ENCODE measurements around the gene CXXC5. TPM values are rescaled to one million over a fixed set of nuclear protein-coding genes. Genes with fewer than 3 reads are reported as not detected.

Gene CXXC5
- total and polyA plus RNA-seq, 9 of the 15 experiments (the other 6 are each of a cell fraction or from before 2014, with no cell fraction given), result 1.9 to 123 (median 45.8) TPM

DNA sequence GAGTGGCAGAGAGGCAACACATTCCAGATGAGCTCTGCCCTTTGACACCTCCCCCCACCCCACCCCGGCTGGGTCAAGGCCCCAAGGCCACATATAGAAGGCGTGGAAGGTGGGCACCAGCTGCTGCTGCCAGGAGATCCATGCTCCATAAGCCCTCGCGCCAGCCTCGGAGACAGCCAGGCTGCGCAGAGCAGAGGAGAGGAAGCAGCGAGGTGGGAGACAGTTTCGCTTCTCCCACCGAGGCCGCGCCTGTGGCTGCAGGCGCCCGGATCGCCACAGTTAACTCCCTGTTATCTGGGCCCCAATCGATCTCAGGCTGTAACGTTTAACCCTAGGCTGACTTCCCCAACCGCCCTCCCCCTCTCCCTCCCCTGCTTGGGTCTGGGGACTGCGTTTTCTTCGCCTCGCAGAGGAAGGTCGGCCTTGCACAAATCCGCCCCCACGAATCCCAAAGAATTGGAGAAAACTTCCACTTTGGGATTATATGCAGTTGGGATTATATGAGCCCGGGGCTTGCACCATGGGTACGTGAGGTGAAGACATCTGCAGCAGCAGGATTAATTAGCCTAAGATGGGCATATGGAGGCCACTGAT is 1.1 kb upstream of the CXXC5 start (continued):
- TF ChIP-seq, protein P1, sequence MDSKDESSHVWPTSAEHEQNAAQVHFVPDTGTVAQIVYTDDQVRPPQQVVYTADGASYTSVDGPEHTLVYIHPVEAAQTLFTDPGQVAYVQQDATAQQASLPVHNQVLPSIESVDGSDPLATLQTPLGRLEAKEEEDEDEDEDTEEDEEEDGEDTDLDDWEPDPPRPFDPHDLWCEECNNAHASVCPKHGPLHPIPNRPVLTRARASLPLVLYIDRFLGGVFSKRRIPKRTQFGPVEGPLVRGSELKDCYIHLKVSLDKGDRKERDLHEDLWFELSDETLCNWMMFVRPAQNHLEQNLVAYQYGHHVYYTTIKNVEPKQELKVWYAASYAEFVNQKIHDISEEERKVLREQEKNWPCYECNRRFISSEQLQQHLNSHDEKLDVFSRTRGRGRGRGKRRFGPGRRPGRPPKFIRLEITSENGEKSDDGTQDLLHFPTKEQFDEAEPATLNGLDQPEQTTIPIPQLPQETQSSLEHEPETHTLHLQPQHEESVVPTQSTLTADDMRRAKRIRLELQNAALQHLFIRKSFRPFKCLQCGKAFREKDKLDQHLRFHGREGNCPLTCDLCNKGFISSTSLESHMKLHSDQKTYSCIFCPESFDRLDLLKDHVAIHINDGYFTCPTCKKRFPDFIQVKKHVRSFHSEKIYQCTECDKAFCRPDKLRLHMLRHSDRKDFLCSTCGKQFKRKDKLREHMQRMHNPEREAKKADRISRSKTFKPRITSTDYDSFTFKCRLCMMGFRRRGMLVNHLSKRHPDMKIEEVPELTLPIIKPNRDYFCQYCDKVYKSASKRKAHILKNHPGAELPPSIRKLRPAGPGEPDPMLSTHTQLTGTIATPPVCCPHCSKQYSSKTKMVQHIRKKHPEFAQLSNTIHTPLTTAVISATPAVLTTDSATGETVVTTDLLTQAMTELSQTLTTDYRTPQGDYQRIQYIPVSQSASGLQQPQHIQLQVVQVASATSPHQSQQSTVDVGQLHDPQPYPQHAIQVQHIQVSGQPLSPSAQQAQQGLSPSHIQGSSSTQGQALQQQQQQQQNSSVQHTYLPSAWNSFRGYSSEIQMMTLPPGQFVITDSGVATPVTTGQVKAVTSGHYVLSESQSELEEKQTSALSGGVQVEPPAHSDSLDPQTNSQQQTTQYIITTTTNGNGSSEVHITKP (IDR thresholded peaks at IDR 0.05; ENCODE audit: partially characterized antibody), result no peak
- TF ChIP-seq, protein P2, sequence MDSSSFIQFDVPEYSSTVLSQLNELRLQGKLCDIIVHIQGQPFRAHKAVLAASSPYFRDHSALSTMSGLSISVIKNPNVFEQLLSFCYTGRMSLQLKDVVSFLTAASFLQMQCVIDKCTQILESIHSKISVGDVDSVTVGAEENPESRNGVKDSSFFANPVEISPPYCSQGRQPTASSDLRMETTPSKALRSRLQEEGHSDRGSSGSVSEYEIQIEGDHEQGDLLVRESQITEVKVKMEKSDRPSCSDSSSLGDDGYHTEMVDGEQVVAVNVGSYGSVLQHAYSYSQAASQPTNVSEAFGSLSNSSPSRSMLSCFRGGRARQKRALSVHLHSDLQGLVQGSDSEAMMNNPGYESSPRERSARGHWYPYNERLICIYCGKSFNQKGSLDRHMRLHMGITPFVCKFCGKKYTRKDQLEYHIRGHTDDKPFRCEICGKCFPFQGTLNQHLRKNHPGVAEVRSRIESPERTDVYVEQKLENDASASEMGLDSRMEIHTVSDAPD (CRISPR knock-in tag; IDR thresholded peaks at IDR 0.05), result no peak
- TF ChIP-seq GABPB2 (CRISPR knock-in tag; conservative IDR thresholded peaks at IDR 0.05) (no peak), ZSCAN32 (CRISPR knock-in tag; IDR thresholded peaks at IDR 0.05) (no peak), EGR1 (conservative IDR thresholded peaks at IDR 0.05) (0 out of 2 replicates have a peak, but pooled peaks have one; percentile 26), HDAC1 (IDR thresholded peaks at IDR 0.05) (0 out of 4 replicates have a peak, but pooled peaks of 1 of the 2 experiments have one; percentile 27), STAT5B (CRISPR knock-in tag; IDR thresholded peaks at IDR 0.05) (no peak), TARDBP (IDR thresholded peaks at IDR 0.05) (no peak), JUNB (CRISPR knock-in tag; conservative IDR thresholded peaks at IDR 0.05) (no peak), TAF7 (tag; IDR thresholded peaks at IDR 0.05) (no peak), ELF4 (CRISPR knock-in tag; IDR thresholded peaks at IDR 0.05) (no peak), POLR2AphosphoS5 (IDR thresholded peaks at IDR 0.05; ENCODE audit: control insufficient read depth, insufficient read depth, low read depth, low read length) (no peak), SMARCE1 (IDR thresholded peaks at IDR 0.05) (0 out of 2 replicates have a peak, but pooled peaks have one; percentile 14), MAZ (CRISPR knock-in tag; conservative IDR thresholded peaks at IDR 0.05 in 1 of 2, IDR thresholded peaks at IDR 0.05 in 1 of 2) (0 out of 4 replicates have a peak, but pooled peaks of 1 of the 2 experiments have one; percentile 25), CHD4 (IDR thresholded peaks at IDR 0.05; ENCODE audit: insufficient read depth, insufficient replicate concordance, low read depth, low read length, poor library complexity, severe bottlenecking) (no peak), NFE2 (IDR thresholded peaks at IDR 0.05; ENCODE audit: low read depth) (no peak), CBFA2T3 (IDR thresholded peaks at IDR 0.05) (peak; percentile 57), C11orf30 (IDR thresholded peaks at IDR 0.05; ENCODE audit: low read depth) (no peak), SNRNP70 (optimal IDR thresholded peaks at IDR 0.05; ENCODE audit: low read depth, low read length) (no peak), ZNF780A (CRISPR knock-in tag; IDR thresholded peaks at IDR 0.05) (no peak), HNRNPL (IDR thresholded peaks at IDR 0.05; ENCODE audit: low read depth, low read length) (0 out of 2 replicates have a peak, but pooled peaks have one; percentile 16), ZNF253 (CRISPR knock-in tag; conservative IDR thresholded peaks at IDR 0.05) (no peak)
- TF ChIP-seq, protein P3, sequence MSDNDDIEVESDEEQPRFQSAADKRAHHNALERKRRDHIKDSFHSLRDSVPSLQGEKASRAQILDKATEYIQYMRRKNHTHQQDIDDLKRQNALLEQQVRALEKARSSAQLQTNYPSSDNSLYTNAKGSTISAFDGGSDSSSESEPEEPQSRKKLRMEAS (CRISPR knock-in tag; IDR thresholded peaks at IDR 0.05), result no peak

Measured in K562 (cell line).